Right lobe of liver (tissue), 6 donors: ENCODE measurements around the gene RPS21. TPM values are rescaled to one million over a fixed set of nuclear protein-coding genes. Genes with fewer than 3 reads are reported as not detected.

ENCODE experiments used
- ATAC-seq, 4 donors: fragments of 200-7000 bp; cut with Tn5 transposase; one replicate each; pipeline ENCODE4 v1.9.1; 2020; ENCODE audit warnings: mild to moderate bottlenecking in 4 of 4, moderate library complexity in 4 of 4
- DNase-seq, 3 donors: peaks; one replicate each; pipeline ENCODE4 v3.0.0-alpha.2; 2020
- H3K27ac ChIP-seq, 3 donors: fragments of 200-600 bp; one replicate each; pipeline ENCODE4 v1.8.0; 2022
- H3K27me3 ChIP-seq, 2 donors: fragments of 200-600 bp; one replicate each; pipeline ENCODE4 v1.8.0; 2022
- H3K36me3 ChIP-seq, 4 donors: fragments of 200-600 bp; sonication (generic) in 1 of 4; one replicate each; pipeline versions ENCODE4 v1.5.1 to v1.8.0; 2017 to 2022; ENCODE audit warnings: control low read depth in 1 of 4
- H3K4me1 ChIP-seq, 4 donors: fragments of 200-600 bp; sonication (generic) in 1 of 4; one replicate each; pipeline versions ENCODE4 v1.5.1 to v1.8.0; 2017 to 2022; ENCODE audit warnings: control low read depth in 1 of 4
- H3K4me3 ChIP-seq, 3 donors: fragments of 200-600 bp; one replicate each; pipeline ENCODE4 v1.8.0; 2022
- H3K9me3 ChIP-seq, 4 donors: fragments of 200-600 bp; sonication (generic) in 1 of 4; one replicate each; pipeline versions ENCODE4 v1.5.1 to v1.8.0; 2017 to 2022; ENCODE audit warnings: control low read depth in 1 of 4
- POLR2A ChIP-seq: fragments of 450-650 bp; IDR thresholded peaks from one replicate; pipeline ENCODE4 v1.6.1; 2017; ENCODE audit warnings: antibody characterized with exemption, mild to moderate bottlenecking
- WGBS: methylation state at CpG from one replicate; pipeline ENCODE4 v1.1.6; 2018; ENCODE audit warnings: low coverage, low lambda C conversion rate; ENCODE audit not compliant: insufficient coverage; ENCODE audit errors: missing lambda C conversion rate; 5-methylcytosine and 5-hydroxymethylcytosine counted together
- intact Hi-C, 2 donors: fragments of 100-400 bp; cut with DNase I; formaldehyde crosslinking; loops; one replicate each; pipeline versions ENCODE4 v1.11.2 to v1.14.1; 2022
- total RNA-seq, 6 experiments: library from RNA; depleted of rRNA in 2 of 6; stranded (reverse); fragments of >200 nt in 2 of 6; fragmentation: NEBNext Ultra II Directional in 3 of 6; extraction: Animal tissue kit (Norgen Biotek cat#: 25700) in 3 of 6; gene quantifications; one replicate each; pipeline versions ENCODE4 v1.1.0 to v1.2.4, GENCODE V29; 2016 to 2023
- TF ChIP-seq, protein P1 (sequence below), 4 donors: fragments of 200-600 bp in 3 of 4; fragments of 450-650 bp in 1 of 4; IDR thresholded peaks; one replicate each; pipeline versions ENCODE4 v1.5.1 to v1.8.0; 2016 to 2022; ENCODE audit warnings: antibody characterized with exemption in 4 of 4, mild to moderate bottlenecking in 2 of 4
- donor health status: DM: no; HTN: yes; CAD: no.
- donor health status: DM: no; HTN: no; CAD: no.
- donor health status: DM: no; HTN: no; CAD: no.
- donor health status: DM: no; HTN: yes; CAD: no.
- donor health status: DM: no; HTN: yes; CAD: no.

The RPS21 gene
- total RNA-seq, 6 experiments from 2014 or later, result 339 to 696 (median 413) TPM

DNA sequence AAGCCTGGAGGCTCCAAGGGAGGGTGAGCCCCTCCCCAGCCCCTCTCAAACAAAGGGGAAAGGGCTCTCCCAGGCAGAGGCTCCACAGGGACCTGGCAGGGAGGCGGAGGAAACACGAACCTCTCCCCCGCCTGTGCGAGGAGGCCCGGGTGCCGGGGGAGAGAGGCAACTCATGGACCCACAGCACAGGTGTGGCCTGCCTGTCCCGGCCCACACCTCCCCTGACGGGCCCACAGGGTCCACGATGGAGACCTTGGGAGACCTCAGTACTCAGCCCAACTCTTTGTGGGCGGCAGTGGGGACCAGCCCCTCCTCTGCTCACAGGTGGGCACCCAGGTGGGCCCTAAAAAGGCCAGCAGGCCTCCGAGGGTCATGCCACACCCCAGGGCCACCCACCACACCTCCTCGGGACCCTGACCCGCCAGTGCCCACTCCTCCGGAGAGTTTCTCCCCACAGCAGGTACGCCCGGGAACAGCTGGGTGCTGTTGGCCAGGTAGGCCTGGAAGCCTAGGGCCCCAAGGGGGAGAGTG, 32.0 kb upstream of the RPS21 start:
- intact Hi-C loops, result loop anchor here in 1 of 2 donors (10.0 kb wide), 1 partner anchor 50 kb away; the partner anchor contains the start of gene ADRM1
- no peak for ATAC-seq
- DNase-seq, result peak in 1 of 3 donors; percentile 17
- Histone ChIP-seq H3K9me3 (no peaks in the 10 kb centered on the region), H3K4me1 (peaks cover 0 to 63% (median 32%) of the 10 kb centered on the region in 4 donors), H3K4me3 (no peak overlapping the region), H3K27ac (peak overlapping the region; percentile 43 to 66 (median 62)), H3K36me3 (peaks cover 0 to 6% (median 0%) of the 10 kb centered on the region in 4 donors), H3K27me3 (no peaks in the 10 kb centered on the region)
- WGBS, result no CpG with 5 or more reads among the region's 16 CpGs
- TF ChIP-seq, protein P1, sequence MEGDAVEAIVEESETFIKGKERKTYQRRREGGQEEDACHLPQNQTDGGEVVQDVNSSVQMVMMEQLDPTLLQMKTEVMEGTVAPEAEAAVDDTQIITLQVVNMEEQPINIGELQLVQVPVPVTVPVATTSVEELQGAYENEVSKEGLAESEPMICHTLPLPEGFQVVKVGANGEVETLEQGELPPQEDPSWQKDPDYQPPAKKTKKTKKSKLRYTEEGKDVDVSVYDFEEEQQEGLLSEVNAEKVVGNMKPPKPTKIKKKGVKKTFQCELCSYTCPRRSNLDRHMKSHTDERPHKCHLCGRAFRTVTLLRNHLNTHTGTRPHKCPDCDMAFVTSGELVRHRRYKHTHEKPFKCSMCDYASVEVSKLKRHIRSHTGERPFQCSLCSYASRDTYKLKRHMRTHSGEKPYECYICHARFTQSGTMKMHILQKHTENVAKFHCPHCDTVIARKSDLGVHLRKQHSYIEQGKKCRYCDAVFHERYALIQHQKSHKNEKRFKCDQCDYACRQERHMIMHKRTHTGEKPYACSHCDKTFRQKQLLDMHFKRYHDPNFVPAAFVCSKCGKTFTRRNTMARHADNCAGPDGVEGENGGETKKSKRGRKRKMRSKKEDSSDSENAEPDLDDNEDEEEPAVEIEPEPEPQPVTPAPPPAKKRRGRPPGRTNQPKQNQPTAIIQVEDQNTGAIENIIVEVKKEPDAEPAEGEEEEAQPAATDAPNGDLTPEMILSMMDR (IDR thresholded peaks at IDR 0.05), result no peak
- no peak for TF ChIP-seq POLR2A

GRCh38 chr20:62355516-62355877, 31.4 kb upstream of the RPS21 start:
- intact Hi-C loops, result loop anchor here in 1 of 2 donors (10.0 kb wide), 1 partner anchor 51 kb away; the partner anchor contains the start of gene ADRM1

DNA sequence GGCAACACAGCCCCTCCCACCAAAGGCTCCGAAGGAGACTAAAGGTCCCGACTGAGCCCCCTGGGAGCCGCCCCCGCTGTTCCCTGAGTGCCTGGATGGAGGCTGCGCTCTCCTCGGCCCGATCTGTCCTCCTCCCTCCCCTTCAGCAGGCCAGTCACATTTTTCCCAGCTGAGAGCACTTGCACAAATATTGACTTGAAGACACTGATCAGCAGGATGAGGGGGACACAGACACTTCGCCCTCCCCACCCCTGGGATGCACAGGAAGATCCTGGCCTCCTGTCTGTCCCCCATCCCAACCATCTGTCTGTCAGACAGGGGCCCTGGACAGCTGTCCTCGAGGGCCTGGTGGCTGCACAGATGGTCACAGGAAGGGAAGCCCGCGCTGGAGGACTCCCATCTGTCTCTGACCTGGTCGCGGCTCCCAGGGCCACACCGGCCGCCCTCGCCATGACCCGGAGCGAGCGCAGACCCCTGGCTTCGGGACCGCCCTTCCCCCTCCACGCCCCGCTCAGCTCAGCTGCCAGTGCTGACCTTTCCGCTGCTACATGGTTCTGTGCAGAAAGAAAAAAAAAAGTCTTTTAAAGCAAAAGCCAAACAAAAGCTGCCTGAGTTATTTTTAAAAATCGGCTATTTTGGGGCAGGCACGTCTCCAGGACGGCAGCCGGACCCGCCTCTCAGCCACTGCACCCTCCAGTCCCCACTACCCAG, 30.9 kb upstream of the RPS21 start:
- peaks cover 0 to 63% (median 32%) of the 10 kb centered on the region in 4 donors for H3K4me1 ChIP-seq
- no peaks in the 10 kb centered on the region for H3K27me3 ChIP-seq
- peak in 1 of 3 donors; percentile 34 for DNase-seq
- intact Hi-C loops, result loop anchor here in 1 of 2 donors (10.0 kb wide), 1 partner anchor 51 kb away; the partner anchor contains the start of gene ADRM1
- WGBS, result 21% methylated on average over 11 of the region's 29 CpGs
- TF ChIP-seq, protein P1 (IDR thresholded peaks at IDR 0.05), result no peak
- TF ChIP-seq POLR2A, result no peak
- H3K4me3 ChIP-seq, result no peak overlapping the region
- ATAC-seq, result no peak
- no peaks in the 10 kb centered on the region for H3K9me3 ChIP-seq
- H3K36me3 ChIP-seq, result peaks cover 0 to 6% (median 0%) of the 10 kb centered on the region in 4 donors
- peak overlapping the region; percentile 62 to 66 (median 63) for H3K27ac ChIP-seq

More at GRCh38 chr20:62355516-62355877, 31.4 kb upstream of the RPS21 start:
- DNase-seq (peak in 2 of 3 donors; percentile 72 to 81), ATAC-seq (peak; percentile 19 to 56 (median 37))
- no CpG with 5 or more reads among the region's 11 CpGs for WGBS
- H3K36me3 ChIP-seq, result peaks cover 0 to 6% (median 0%) of the 10 kb centered on the region in 4 donors
- no peaks in the 10 kb centered on the region for H3K9me3 ChIP-seq
- peak overlapping the region; percentile 43 to 66 (median 62) for H3K27ac ChIP-seq
- H3K4me1 ChIP-seq, result peaks cover 0 to 63% (median 32%) of the 10 kb centered on the region in 4 donors
- no peaks in the 10 kb centered on the region for H3K27me3 ChIP-seq
- no peak overlapping the region for H3K4me3 ChIP-seq
- TF ChIP-seq, protein P1 (IDR thresholded peaks at IDR 0.05), result no peak

- ATAC-seq (no peak), DNase-seq (peak in 2 of 3 donors; percentile 21 to 54)
- 60% methylated on average over 1 of the region's 17 CpGs for WGBS
- no peak for TF ChIP-seq POLR2A
- TF ChIP-seq, protein P1 (IDR thresholded peaks at IDR 0.05), result no peak
- Histone ChIP-seq H3K9me3 (no peaks in the 10 kb centered on the region), H3K36me3 (peaks cover 0 to 2% (median 0%) of the 10 kb centered on the region in 4 donors), H3K27ac (peak overlapping the region in 2 of 3 donors; percentile 63 to 66), H3K4me1 (peaks cover 0 to 63% (median 32%) of the 10 kb centered on the region in 4 donors), H3K4me3 (no peak overlapping the region), H3K27me3 (no peaks in the 10 kb centered on the region)
- intact Hi-C loops, result loop anchor here in 1 of 2 donors (10.0 kb wide), 1 partner anchor 52 kb away; the partner anchor contains the start of gene ADRM1
Measured at GRCh38 chr20:62356589-62357186, 30.2 kb upstream of the RPS21 start.
